ENCODE results near the gene TBL1X. TPM values are rescaled to one million over a fixed set of nuclear protein-coding genes. Genes with fewer than 3 reads are reported as not detected.

TBL1X gene
- total and polyA plus RNA-seq, 2 of the 13 experiments (the other 11 are each of a cell fraction or from before 2014, with no cell fraction given), result 17.6 to 19.9 TPM

DNA sequence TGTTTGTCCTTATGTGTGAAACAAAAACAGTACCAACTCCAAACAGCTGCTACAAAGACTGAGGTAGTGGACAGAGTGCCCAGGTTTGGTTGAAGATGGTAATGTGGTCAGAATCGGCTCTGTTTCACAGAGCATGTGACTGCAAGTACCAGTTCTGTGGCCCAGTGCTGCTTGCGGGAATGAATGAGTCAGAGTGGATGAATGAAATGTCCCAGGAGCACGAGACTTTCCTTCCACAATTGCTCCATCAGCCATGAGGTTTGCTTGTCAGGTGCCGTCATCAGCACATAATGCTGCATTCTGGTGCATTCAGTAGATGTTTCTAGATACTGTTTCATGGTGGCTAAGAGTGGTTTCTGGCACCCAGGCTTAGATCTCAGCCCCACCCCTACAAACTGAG, 216.6 kb downstream of the TBL1X start:
- intact Hi-C loops (cut with micrococcal nuclease; ENCODE audit: unreplicated experiment) (no loop called here), in situ Hi-C loops (cut with HindIII; ENCODE audit: extremely low pct_ligation_motif_present, low pct_unique_long_range_greater_than_20kb) (no loop called here)
- H3K27me3 ChIP-seq (ENCODE audit: control insufficient read depth in 1 of 2, insufficient read depth in 2 of 2, low read length in 2 of 2), result no peaks in the 10 kb centered on the region
- no peak overlapping the region for H3K9ac ChIP-seq (ENCODE audit: insufficient read depth, low read depth, low read length)
- POLR2A ChIA-PET, result no interaction called here
- TF ChIP-seq CAMTA2 (CRISPR knock-in tag; IDR thresholded peaks at IDR 0.05; ENCODE audit: borderline replicate concordance) (no peak), ZNF17 (CRISPR knock-in tag; IDR thresholded peaks at IDR 0.05) (no peak), ZBTB10 (CRISPR knock-in tag; IDR thresholded peaks at IDR 0.05; ENCODE audit: borderline replicate concordance) (no peak), ZNF839 (CRISPR knock-in tag; IDR thresholded peaks at IDR 0.05; ENCODE audit: borderline replicate concordance) (no peak), ZFP36L1 (CRISPR knock-in tag; IDR thresholded peaks at IDR 0.05) (no peak), ZNF607 (CRISPR knock-in tag; IDR thresholded peaks at IDR 0.05; ENCODE audit: borderline replicate concordance) (no peak)
- TF ChIP-seq, protein P1, sequence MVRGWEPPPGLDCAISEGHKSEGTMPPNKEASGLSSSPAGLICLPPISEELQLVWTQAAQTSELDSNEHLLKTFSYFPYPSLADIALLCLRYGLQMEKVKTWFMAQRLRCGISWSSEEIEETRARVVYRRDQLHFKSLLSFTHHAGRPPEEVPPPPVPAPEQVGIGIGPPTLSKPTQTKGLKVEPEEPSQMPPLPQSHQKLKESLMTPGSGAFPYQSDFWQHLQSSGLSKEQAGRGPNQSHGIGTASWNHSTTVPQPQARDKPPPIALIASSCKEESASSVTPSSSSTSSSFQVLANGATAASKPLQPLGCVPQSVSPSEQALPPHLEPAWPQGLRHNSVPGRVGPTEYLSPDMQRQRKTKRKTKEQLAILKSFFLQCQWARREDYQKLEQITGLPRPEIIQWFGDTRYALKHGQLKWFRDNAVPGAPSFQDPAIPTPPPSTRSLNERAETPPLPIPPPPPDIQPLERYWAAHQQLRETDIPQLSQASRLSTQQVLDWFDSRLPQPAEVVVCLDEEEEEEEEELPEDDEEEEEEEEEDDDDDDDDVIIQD (CRISPR knock-in tag; IDR thresholded peaks at IDR 0.05; ENCODE audit: low read depth), result no peak
- H2AFZ ChIP-seq (ENCODE audit: low read length), result no peak overlapping the region
- H3K4me3 ChIP-seq (replicated peaks in 1 of 3; ENCODE audit: insufficient read depth in 1 of 3, low read depth in 2 of 3, low read length in 3 of 3), result no peak overlapping the region
- no peaks in the 10 kb centered on the region for H3K9me3 ChIP-seq (ENCODE audit: low read length)
- no peak for ATAC-seq
- no peak overlapping the region for H3K4me2 ChIP-seq (ENCODE audit: low read depth, low read length)
- WGBS (ENCODE audit: low lambda C conversion rate), result no CpG with 5 or more reads among the region's 4 CpGs
- DNase-seq (ENCODE audit: low spot score), result no peak
- H3K36me3 ChIP-seq (replicated peaks in 1 of 2; ENCODE audit: control insufficient read depth in 1 of 2, insufficient read depth in 2 of 2, low read length in 2 of 2), result peaks cover 4 to 10% of the 10 kb centered on the region in 2 experiments; a peak in 2 of 5 replicates
- BruUV-seq (replicated peaks), result no TSS peak
- no peak overlapping the region for H3K27ac ChIP-seq (ENCODE audit: extremely low read length, insufficient read depth, low read length)
- H3K79me2 ChIP-seq (ENCODE audit: insufficient read depth, low read length), result no peaks in the 10 kb centered on the region
- no peaks in the 10 kb centered on the region for H3K4me1 ChIP-seq (ENCODE audit: insufficient read depth, low read length)
- no peaks in the 10 kb centered on the region for H4K20me1 ChIP-seq (ENCODE audit: insufficient read depth, low read length)
- CTCF ChIA-PET (ENCODE audit: low intra/inter-chr PET ratio, low total read pairs), result no interaction called here
- FAIRE-seq, result peak; percentile 39
